ENCODE results near the gene NEDD4L.

The NEDD4L gene

GRCh38 chr18:58388736-58389135 lies 344.7 kb downstream of the NEDD4L start:
- Histone ChIP-seq H3K4me3 (ENCODE audit: low read length) (no peak overlapping the region), H3K27me3 (ENCODE audit: insufficient read depth, low read length) (no peaks in the 10 kb centered on the region), H3K27ac (ENCODE audit: low read length) (no peak overlapping the region), H3K4me1 (ENCODE audit: insufficient read depth, low read length) (peaks cover 2% of the 10 kb centered on the region; the same call in 1 of the 2 replicates), H3K9me3 (ENCODE audit: insufficient read depth, low read depth, low read length) (no peaks in the 10 kb centered on the region), H3K9ac (ENCODE audit: low read depth, low read length) (no peak overlapping the region), H3K36me3 (ENCODE audit: insufficient read depth, low read depth, low read length) (peaks cover 87% of the 10 kb centered on the region)

GRCh38 chr18:58389745-58390144 lies 345.7 kb downstream of the NEDD4L start:
- peaks cover 87% of the 10 kb centered on the region for H3K36me3 ChIP-seq (ENCODE audit: insufficient read depth, low read depth, low read length)
- H3K27me3 ChIP-seq (ENCODE audit: insufficient read depth, low read length): no peaks in the 10 kb centered on the region
- no peak overlapping the region for H3K27ac ChIP-seq (ENCODE audit: low read length)
- H3K9me3 ChIP-seq (ENCODE audit: insufficient read depth, low read depth, low read length): no peaks in the 10 kb centered on the region
- no peak overlapping the region for H3K4me3 ChIP-seq (ENCODE audit: low read length)
- H3K9ac ChIP-seq (ENCODE audit: low read depth, low read length): no peak overlapping the region
- H3K4me1 ChIP-seq (ENCODE audit: insufficient read depth, low read length): peaks cover 2% of the 10 kb centered on the region; the same call in 1 of the 2 replicates

GRCh38 chr18:58390399-58390798 lies 346.4 kb downstream of the NEDD4L start:
- Histone ChIP-seq H3K9me3 (ENCODE audit: insufficient read depth, low read depth, low read length) (no peaks in the 10 kb centered on the region), H3K9ac (ENCODE audit: low read depth, low read length) (no peak overlapping the region), H3K27me3 (ENCODE audit: insufficient read depth, low read length) (no peaks in the 10 kb centered on the region), H3K36me3 (ENCODE audit: insufficient read depth, low read depth, low read length) (peaks cover 83% of the 10 kb centered on the region), H3K27ac (ENCODE audit: low read length) (no peak overlapping the region), H3K4me1 (ENCODE audit: insufficient read depth, low read length) (peaks cover 2% of the 10 kb centered on the region; the same call in 1 of the 2 replicates), H3K4me3 (ENCODE audit: low read length) (no peak overlapping the region)

GRCh38 chr18:58391231-58391825 lies 347.3 kb downstream of the NEDD4L start:
- Histone ChIP-seq H3K9me3 (ENCODE audit: insufficient read depth, low read depth, low read length) (no peaks in the 10 kb centered on the region), H3K36me3 (ENCODE audit: insufficient read depth, low read depth, low read length) (peaks cover 81% of the 10 kb centered on the region), H3K27me3 (ENCODE audit: insufficient read depth, low read length) (no peaks in the 10 kb centered on the region), H3K4me1 (ENCODE audit: insufficient read depth, low read length) (peaks cover 2% of the 10 kb centered on the region; the same call in 1 of the 2 replicates), H3K27ac (ENCODE audit: low read length) (no peak overlapping the region), H3K4me3 (ENCODE audit: low read length) (no peak overlapping the region), H3K9ac (ENCODE audit: low read depth, low read length) (no peak overlapping the region)

- no peak overlapping the region for H3K4me3 ChIP-seq (ENCODE audit: low read length)
- peaks cover 2% of the 10 kb centered on the region; the same call in 1 of the 2 replicates for H3K4me1 ChIP-seq (ENCODE audit: insufficient read depth, low read length)
- H3K9ac ChIP-seq (ENCODE audit: low read depth, low read length): peak overlapping the region; percentile 18; the same call in 1 of the 2 replicates
- H3K9me3 ChIP-seq (ENCODE audit: insufficient read depth, low read depth, low read length): no peaks in the 10 kb centered on the region
- H3K36me3 ChIP-seq (ENCODE audit: insufficient read depth, low read depth, low read length): peaks cover 81% of the 10 kb centered on the region
- no peak overlapping the region for H3K27ac ChIP-seq (ENCODE audit: low read length)
- H3K27me3 ChIP-seq (ENCODE audit: insufficient read depth, low read length): no peaks in the 10 kb centered on the region
Measured at GRCh38 chr18:58391932-58392323, 347.9 kb downstream of the NEDD4L start.

GRCh38 chr18:58392324-58393000 lies 348.4 kb downstream of the NEDD4L start:
- H3K36me3 ChIP-seq (ENCODE audit: insufficient read depth, low read depth, low read length): peaks cover 81% of the 10 kb centered on the region
- H3K9ac ChIP-seq (ENCODE audit: low read depth, low read length): peak overlapping the region; percentile 18; the same call in 1 of the 2 replicates
- no peak overlapping the region for H3K4me3 ChIP-seq (ENCODE audit: low read length)
- peaks cover 2% of the 10 kb centered on the region; the same call in 1 of the 2 replicates for H3K4me1 ChIP-seq (ENCODE audit: insufficient read depth, low read length)
- no peaks in the 10 kb centered on the region for H3K27me3 ChIP-seq (ENCODE audit: insufficient read depth, low read length)
- no peak overlapping the region for H3K27ac ChIP-seq (ENCODE audit: low read length)
- H3K9me3 ChIP-seq (ENCODE audit: insufficient read depth, low read depth, low read length): no peaks in the 10 kb centered on the region

GRCh38 chr18:58393295-58393694 lies 349.3 kb downstream of the NEDD4L start:
- Histone ChIP-seq H3K27me3 (ENCODE audit: insufficient read depth, low read length) (no peaks in the 10 kb centered on the region), H3K9me3 (ENCODE audit: insufficient read depth, low read depth, low read length) (no peaks in the 10 kb centered on the region), H3K36me3 (ENCODE audit: insufficient read depth, low read depth, low read length) (peaks cover 75% of the 10 kb centered on the region), H3K4me1 (ENCODE audit: insufficient read depth, low read length) (peaks cover 2% of the 10 kb centered on the region; the same call in 1 of the 2 replicates), H3K4me3 (ENCODE audit: low read length) (no peak overlapping the region), H3K27ac (ENCODE audit: low read length) (no peak overlapping the region), H3K9ac (ENCODE audit: low read depth, low read length) (no peak overlapping the region)

GRCh38 chr18:58394046-58394445 lies 350.0 kb downstream of the NEDD4L start:
- H3K4me1 ChIP-seq (ENCODE audit: insufficient read depth, low read length): peaks cover 2% of the 10 kb centered on the region; the same call in 1 of the 2 replicates
- no peaks in the 10 kb centered on the region for H3K27me3 ChIP-seq (ENCODE audit: insufficient read depth, low read length)
- no peak overlapping the region for H3K9ac ChIP-seq (ENCODE audit: low read depth, low read length)
- no peak overlapping the region for H3K27ac ChIP-seq (ENCODE audit: low read length)
- peaks cover 68% of the 10 kb centered on the region for H3K36me3 ChIP-seq (ENCODE audit: insufficient read depth, low read depth, low read length)
- no peak overlapping the region for H3K4me3 ChIP-seq (ENCODE audit: low read length)
- no peaks in the 10 kb centered on the region for H3K9me3 ChIP-seq (ENCODE audit: insufficient read depth, low read depth, low read length)

GRCh38 chr18:58394602-58395425 lies 350.8 kb downstream of the NEDD4L start:
- Histone ChIP-seq H3K4me3 (ENCODE audit: low read length) (no peak overlapping the region), H3K36me3 (ENCODE audit: insufficient read depth, low read depth, low read length) (peaks cover 63% of the 10 kb centered on the region), H3K4me1 (ENCODE audit: insufficient read depth, low read length) (peaks cover 2% of the 10 kb centered on the region; the same call in 1 of the 2 replicates), H3K27me3 (ENCODE audit: insufficient read depth, low read length) (no peaks in the 10 kb centered on the region), H3K9me3 (ENCODE audit: insufficient read depth, low read depth, low read length) (no peaks in the 10 kb centered on the region), H3K9ac (ENCODE audit: low read depth, low read length) (no peak overlapping the region), H3K27ac (ENCODE audit: low read length) (no peak overlapping the region)

- Histone ChIP-seq H3K27me3 (ENCODE audit: insufficient read depth, low read length) (no peaks in the 10 kb centered on the region), H3K27ac (ENCODE audit: low read length) (no peak overlapping the region), H3K36me3 (ENCODE audit: insufficient read depth, low read depth, low read length) (peaks cover 49% of the 10 kb centered on the region), H3K4me1 (ENCODE audit: insufficient read depth, low read length) (peaks cover 2% of the 10 kb centered on the region; the same call in 1 of the 2 replicates), H3K9ac (ENCODE audit: low read depth, low read length) (no peak overlapping the region), H3K9me3 (ENCODE audit: insufficient read depth, low read depth, low read length) (no peaks in the 10 kb centered on the region), H3K4me3 (ENCODE audit: low read length) (no peak overlapping the region)
Measured at GRCh38 chr18:58396144-58396543, 352.1 kb downstream of the NEDD4L start.

GRCh38 chr18:58396966-58397365 lies 352.9 kb downstream of the NEDD4L start:
- H3K36me3 ChIP-seq (ENCODE audit: insufficient read depth, low read depth, low read length): peaks cover 41% of the 10 kb centered on the region
- no peaks in the 10 kb centered on the region for H3K27me3 ChIP-seq (ENCODE audit: insufficient read depth, low read length)
- no peak overlapping the region for H3K4me3 ChIP-seq (ENCODE audit: low read length)
- peaks cover 2% of the 10 kb centered on the region; the same call in 1 of the 2 replicates for H3K4me1 ChIP-seq (ENCODE audit: insufficient read depth, low read length)
- no peaks in the 10 kb centered on the region for H3K9me3 ChIP-seq (ENCODE audit: insufficient read depth, low read depth, low read length)
- no peak overlapping the region for H3K9ac ChIP-seq (ENCODE audit: low read depth, low read length)
- no peak overlapping the region for H3K27ac ChIP-seq (ENCODE audit: low read length)
